Transverse colon (tissue), 4 donors: Measurements from ENCODE around the gene ANKRD52. TPM values are rescaled to one million over a fixed set of nuclear protein-coding genes. Genes with fewer than 3 reads are reported as not detected.

ENCODE experiments used
- DNase-seq: peaks from one replicate; pipeline ENCODE4 v3.0.0-alpha.2; 2019
- H3K27ac ChIP-seq, 4 donors: fragments of 200-600 bp; sonication (generic); 2 replicates each; pipeline ENCODE4 v1.5.1; 2016 to 2018; ENCODE audit warnings: inconsistent platforms in 4 of 4
- H3K27me3 ChIP-seq: fragments of 200-600 bp; sonication (generic); 2 replicates; pipeline ENCODE4 v1.5.1; 2017; ENCODE audit warnings: inconsistent platforms
- H3K36me3 ChIP-seq, 4 donors: fragments of 200-600 bp; sonication (generic); 2 replicates each; pipeline ENCODE4 v1.5.1; 2017 to 2019; ENCODE audit warnings: inconsistent platforms in 4 of 4
- H3K4me1 ChIP-seq, 4 donors: fragments of 200-600 bp; sonication (generic); 2 replicates each; pipeline ENCODE4 v1.5.1; 2017 to 2020; ENCODE audit warnings: inconsistent platforms in 4 of 4
- H3K4me3 ChIP-seq, 4 donors: fragments of 200-600 bp; sonication (generic); 1 replicate in 1 of 4; 2 replicates in 3 of 4; pipeline versions ENCODE4 v1.5.1 to v1.6.1; 2017 to 2019; ENCODE audit warnings: inconsistent platforms in 4 of 4
- H3K9me3 ChIP-seq, 2 donors: fragments of 200-600 bp; sonication (generic); 2 replicates each; pipeline ENCODE4 v1.5.1; 2017 to 2019; ENCODE audit warnings: inconsistent platforms in 2 of 2
- CTCF ChIP-seq, 5 experiments: fragments of 200-600 bp in 3 of 5; fragments of 450-650 bp in 2 of 5; sonication (generic) in 3 of 5; IDR thresholded peaks; 1 replicate in 2 of 5; 2 replicates in 3 of 5; pipeline ENCODE4 v1.5.1; 2016 to 2017; ENCODE audit warnings: antibody characterized with exemption in 5 of 5, inconsistent platforms in 3 of 5, mild to moderate bottlenecking in 2 of 5, moderate library complexity in 1 of 5
- EP300 ChIP-seq: sonication (generic); formaldehyde crosslinking; IDR thresholded peaks from one replicate; pipeline ENCODE4 v1.6.1; 2017; ENCODE audit warnings: antibody characterized with exemption, low read depth
- POLR2A ChIP-seq: fragments of 450-650 bp; IDR thresholded peaks from one replicate; pipeline ENCODE4 v1.6.1; 2016; ENCODE audit warnings: antibody characterized with exemption, mild to moderate bottlenecking, moderate library complexity
- POLR2AphosphoS5 ChIP-seq, 3 donors: sonication (generic); formaldehyde crosslinking; IDR thresholded peaks; one replicate each; pipeline ENCODE4 v1.6.1; 2016; ENCODE audit warnings: antibody characterized with exemption in 3 of 3
- WGBS, 2 donors: methylation state at CpG; one replicate each; pipeline ENCODE4 v1.1.5; 2018; ENCODE audit warnings: low coverage in 1 of 2; 5-methylcytosine and 5-hydroxymethylcytosine counted together
- in situ Hi-C, 4 donors: fragments of 200-750 bp; cut with MboI; loops; one replicate each; pipeline versions ENCODE4 v1.15.0 to v1.15.1; 2017; ENCODE audit warnings: low sequenced_read_pairs in 3 of 4, low pct_ligation_motif_present in 1 of 4, low pct_unique_long_range_greater_than_20kb in 1 of 4
- intact Hi-C: fragments of 100-400 bp; cut with DNase I; formaldehyde crosslinking; loops from one replicate; pipeline ENCODE4 v1.15.1; 2023; ENCODE audit warnings: low total_unique reads
- total RNA-seq, 4 donors: library from RNA; depleted of rRNA; stranded (reverse); fragments of >200 nt; gene quantifications; one replicate each; pipeline ENCODE4 v1.1.0, GENCODE V29; 2016

Gene ANKRD52
- total RNA-seq, 4 donors from 2014 or later: 28.4 to 120 (median 40.0) TPM

- H3K4me1 ChIP-seq: peaks cover under 1 to 13% (median 9%) of the 10 kb centered on the region in 4 donors
- no peak overlapping the region for H3K27ac ChIP-seq
- H3K4me3 ChIP-seq: no peak overlapping the region
- no peaks in the 10 kb centered on the region for H3K27me3 ChIP-seq
- no peaks in the 10 kb centered on the region for H3K9me3 ChIP-seq
- WGBS, 2 donors: 38 to 47% methylated on average over 1 of the region's 1 CpG
- intact Hi-C loops: loop anchor here (2.0 kb wide), 1 partner anchor 32 kb away; the partner anchor contains the start of gene NABP2
- H3K36me3 ChIP-seq: no peaks in the 10 kb centered on the region
- in situ Hi-C loops: loop anchor here in 2 of 4 donors (5.0 to 10.0 kb wide), 2 partner anchors 272 to 274 kb away; partner anchors contain the start of gene SPRYD4 (in 2 of the 2)
- TF ChIP-seq EP300 (no peak), CTCF (IDR thresholded peaks at IDR 0.05) (peak; percentile 75 to 93 (median 80))
- peak; percentile 84 for DNase-seq
These were observed 65.1 kb downstream of the ANKRD52 start for GRCh38 chr12:56193025-56193578.

- no peaks in the 10 kb centered on the region for H3K36me3 ChIP-seq
- H3K4me1 ChIP-seq: peaks cover 6 to 18% (median 14%) of the 10 kb centered on the region in 4 donors
- intact Hi-C loops: loop anchor here (2.0 kb wide), 1 partner anchor 32 kb away; the partner anchor contains the start of gene NABP2
- no peak for DNase-seq
- H3K27ac ChIP-seq: no peak overlapping the region
- H3K27me3 ChIP-seq: no peaks in the 10 kb centered on the region
- no peak overlapping the region for H3K4me3 ChIP-seq
- no peaks in the 10 kb centered on the region for H3K9me3 ChIP-seq
- TF ChIP-seq CTCF (IDR thresholded peaks at IDR 0.05) (no peak), POLR2AphosphoS5 (IDR thresholded peaks at IDR 0.05) (no peak)
- in situ Hi-C loops: loop anchor here in 2 of 4 donors (5.0 to 10.0 kb wide), 2 partner anchors 272 to 275 kb away; partner anchors contain the start of gene SPRYD4 (in 2 of the 2)
These were observed 65.6 kb downstream of the ANKRD52 start for GRCh38 chr12:56192582-56192981.

GRCh38 chr12:56190695-56191155 lies 67.5 kb downstream of the ANKRD52 start:
- no peak for DNase-seq
- H3K27ac ChIP-seq: peak overlapping the region; percentile 95 to 100 (median 99)
- peaks cover 12 to 28% (median 22%) of the 10 kb centered on the region in 4 donors for H3K4me1 ChIP-seq
- 26 to 39% methylated on average over 5 to 9 of the region's 9 CpGs for WGBS, 2 donors
- peak overlapping the region in 3 of 4 donors; percentile 87 to 99 (median 98) for H3K4me3 ChIP-seq
- no peaks in the 10 kb centered on the region for H3K9me3 ChIP-seq
- intact Hi-C loops (no loop called here), in situ Hi-C loops (loop anchor here in 2 of 4 donors (5.0 to 10.0 kb wide), 2 partner anchors 274 to 277 kb away; partner anchors contain the start of gene SPRYD4 (in 2 of the 2))
- no peak for TF ChIP-seq EP300
- no peak for TF ChIP-seq CTCF (IDR thresholded peaks at IDR 0.05)
- TF ChIP-seq POLR2A: no peak
- no peak for TF ChIP-seq POLR2AphosphoS5 (IDR thresholded peaks at IDR 0.05)
- peaks cover 0 to 4% (median 1%) of the 10 kb centered on the region in 4 donors for H3K36me3 ChIP-seq
- no peaks in the 10 kb centered on the region for H3K27me3 ChIP-seq

GRCh38 chr12:56189918-56190694 lies 68.1 kb downstream of the ANKRD52 start:
- in situ Hi-C loops: loop anchor here in 3 of 4 donors (5.0 to 10.0 kb wide), 4 partner anchors 58 to 277 kb away; partner anchors contain the start of genes SPRYD4 (in 2 of the 3) and ESYT1 (in 1 of the 3)
- Histone ChIP-seq H3K27ac (peak overlapping the region; percentile 95 to 100 (median 99)), H3K9me3 (no peaks in the 10 kb centered on the region), H3K36me3 (peaks cover 0 to 10% (median 4%) of the 10 kb centered on the region in 4 donors), H3K4me1 (peaks cover 12 to 28% (median 22%) of the 10 kb centered on the region in 4 donors), H3K4me3 (peak overlapping the region; percentile 68 to 99 (median 92)), H3K27me3 (no peaks in the 10 kb centered on the region)
- TF ChIP-seq EP300 (no peak), CTCF (IDR thresholded peaks at IDR 0.05) (peak in 1 of 5 experiments; percentile 22), POLR2A (peak; percentile 31)
- 1 to 2% methylated on average over 27 to 42 of the region's 42 CpGs for WGBS, 2 donors
- intact Hi-C loops: loop anchor here (2.0 kb wide), 1 partner anchor 71 kb away; the partner anchor contains the start of gene ZC3H10
- DNase-seq: peak; percentile 86
